IPS DF 19.7 (cell line): ENCODE results near the gene MRTFB.

Experiments
- DNase-seq: peaks from one replicate; pipeline ENCODE4 v3.0.0-alpha.2; 2013; ENCODE audit warnings: low read depth, low spot score

MRTFB gene

DNA sequence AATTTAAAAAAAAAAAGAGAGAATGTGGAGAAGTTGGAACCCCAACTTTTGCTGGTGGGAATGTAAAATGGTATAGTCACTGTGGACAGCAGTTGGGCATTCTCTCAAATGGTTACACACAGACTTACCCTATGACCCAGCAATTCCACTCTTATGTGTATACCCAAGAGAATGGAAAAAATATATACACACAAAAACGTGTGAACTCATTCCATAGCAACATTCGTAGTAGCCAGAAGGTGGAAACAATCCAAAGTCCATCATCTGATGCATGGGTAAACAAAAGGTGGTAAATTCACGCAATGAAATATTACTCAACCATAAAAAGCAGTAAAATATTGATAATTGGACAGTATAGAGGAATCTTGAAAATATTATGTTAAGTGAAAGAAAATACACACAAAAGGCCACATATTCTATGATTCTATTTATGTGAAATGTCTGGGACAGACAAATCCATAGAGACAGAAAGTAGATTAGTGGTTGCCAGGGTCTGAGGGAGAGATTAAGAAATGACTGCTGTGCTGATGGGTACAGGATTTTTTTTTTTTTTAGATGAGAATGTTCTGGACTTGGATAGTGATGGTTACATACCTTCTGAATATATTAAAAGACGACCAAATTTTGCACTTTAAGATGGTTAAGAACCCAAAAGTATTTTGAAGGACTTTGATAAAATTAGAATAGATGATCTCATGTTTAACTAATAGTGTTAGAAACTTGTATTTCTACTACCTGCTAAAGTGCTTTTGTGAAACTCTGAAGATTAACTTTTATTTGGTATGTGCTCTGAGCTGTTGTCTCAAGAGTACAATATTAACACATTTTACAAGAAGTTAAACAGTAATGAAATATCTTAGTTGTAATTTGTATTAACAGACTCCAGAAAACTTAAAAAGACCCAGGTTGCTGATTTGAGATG, 60.9 kb downstream of the MRTFB start:
- DNase-seq, result no peak

DNA sequence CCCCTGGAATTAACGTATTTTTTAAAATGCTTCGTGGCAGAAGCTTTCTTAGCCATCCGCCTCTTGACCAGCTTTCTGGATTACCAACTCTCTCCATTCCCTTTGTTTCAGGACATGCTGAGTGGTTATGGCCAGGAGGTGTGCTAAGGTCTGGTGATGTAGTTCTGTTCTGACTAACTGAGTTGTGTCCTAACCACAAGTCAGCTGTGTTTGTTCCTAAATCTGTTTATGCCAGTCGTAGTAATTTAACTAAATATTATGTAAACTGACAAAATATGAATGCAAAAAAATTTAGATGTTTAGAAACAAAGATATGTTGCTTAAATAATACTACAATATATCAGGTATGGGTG, 61.6 kb downstream of the MRTFB start:
- no peak for DNase-seq

DNA sequence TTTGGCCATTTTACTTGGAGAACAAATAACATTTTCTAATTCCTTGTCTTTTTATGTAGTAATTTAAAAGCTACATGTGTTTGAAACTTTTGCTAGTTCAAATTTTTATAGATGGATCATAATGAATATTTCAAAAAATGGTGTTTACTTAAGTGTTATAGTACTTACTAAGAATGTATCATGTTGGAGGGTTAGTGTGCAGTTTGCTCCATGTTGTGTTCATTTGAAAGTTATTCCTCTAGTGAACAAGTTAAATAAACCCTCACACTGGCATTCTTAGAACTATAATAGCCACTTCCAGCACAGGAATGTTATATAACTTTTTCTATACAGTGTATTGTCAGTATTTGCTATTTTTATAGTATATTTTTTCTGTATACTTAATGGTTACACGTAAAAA, 62.8 kb downstream of the MRTFB start:
- DNase-seq, result no peak

DNA sequence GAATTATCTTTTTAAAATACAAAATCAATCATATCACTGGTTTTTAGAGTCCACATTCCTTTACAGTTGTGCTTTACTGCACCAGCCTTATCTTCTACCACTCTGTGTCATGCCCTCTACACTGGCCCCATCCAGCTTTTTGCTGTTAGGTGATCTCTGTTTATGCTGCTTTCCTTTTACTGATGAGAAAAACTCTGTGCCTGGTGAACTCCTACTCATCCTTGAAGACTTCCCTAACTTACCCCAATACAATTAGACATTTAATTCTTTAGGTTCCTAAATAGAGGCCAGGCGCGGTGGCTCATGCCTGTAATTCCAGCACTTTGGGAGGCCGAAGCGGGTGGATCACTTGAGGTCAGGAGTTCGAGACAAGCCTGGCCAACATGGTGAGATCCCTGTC, 64.6 kb downstream of the MRTFB start:
- no peak for DNase-seq

DNA sequence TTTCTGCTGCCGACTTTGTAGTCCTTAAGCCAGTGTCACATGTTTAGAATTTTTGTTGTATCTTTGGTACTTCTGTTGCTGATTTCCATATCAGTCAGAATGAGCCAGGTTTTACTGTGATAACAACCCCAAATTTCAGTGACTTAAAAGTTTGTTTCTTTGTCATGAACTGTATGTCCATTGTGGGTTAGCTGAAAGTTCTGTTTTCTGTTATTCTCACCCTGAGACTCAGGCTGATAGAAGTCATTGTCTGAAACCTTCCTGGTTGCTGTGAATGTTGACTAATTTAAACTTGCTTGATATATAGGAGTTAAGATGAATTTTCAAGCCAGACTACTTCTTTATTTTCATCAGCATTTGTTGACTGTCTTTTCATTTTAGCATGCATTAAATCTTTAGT, 68.8 kb downstream of the MRTFB start:
- no peak for DNase-seq

DNA sequence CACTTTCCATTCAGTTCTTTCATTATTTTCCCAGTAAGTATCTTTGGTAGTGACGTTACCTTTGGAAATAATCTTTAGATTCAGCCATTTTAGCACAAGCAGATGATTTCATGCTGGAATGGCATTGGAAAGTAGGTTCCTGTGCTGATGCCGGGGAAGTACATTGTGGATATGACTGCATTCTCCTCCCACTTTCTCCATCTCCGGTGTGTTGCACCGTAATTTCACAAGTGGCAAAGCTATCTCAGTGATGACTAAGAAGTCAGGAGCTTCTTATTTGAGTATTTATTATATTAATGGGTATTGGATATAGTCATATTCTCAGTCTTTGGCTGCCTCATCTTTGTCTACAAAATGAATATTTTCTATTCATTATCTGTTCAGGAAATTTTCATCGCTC, 69.8 kb downstream of the MRTFB start:
- no peak for DNase-seq

DNA sequence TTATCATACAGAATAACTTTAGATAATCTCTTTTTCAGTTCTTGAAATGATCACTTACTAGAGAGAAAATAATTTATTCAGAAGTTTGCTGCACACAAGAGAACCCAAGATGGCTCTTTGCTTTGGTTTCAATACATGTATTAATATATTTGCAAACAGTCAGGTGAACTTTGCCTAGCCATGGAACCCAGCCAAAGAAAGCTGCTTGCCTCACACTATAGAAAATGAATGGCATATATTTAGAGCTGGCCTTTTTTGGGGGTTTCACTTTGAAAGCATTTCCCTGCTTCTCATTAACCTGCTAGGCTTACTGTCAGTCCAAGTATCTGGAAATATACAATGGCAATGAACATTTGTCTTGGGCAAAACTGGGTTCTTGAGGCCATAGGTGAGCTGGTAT, 75.3 kb downstream of the MRTFB start:
- no peak for DNase-seq

DNA sequence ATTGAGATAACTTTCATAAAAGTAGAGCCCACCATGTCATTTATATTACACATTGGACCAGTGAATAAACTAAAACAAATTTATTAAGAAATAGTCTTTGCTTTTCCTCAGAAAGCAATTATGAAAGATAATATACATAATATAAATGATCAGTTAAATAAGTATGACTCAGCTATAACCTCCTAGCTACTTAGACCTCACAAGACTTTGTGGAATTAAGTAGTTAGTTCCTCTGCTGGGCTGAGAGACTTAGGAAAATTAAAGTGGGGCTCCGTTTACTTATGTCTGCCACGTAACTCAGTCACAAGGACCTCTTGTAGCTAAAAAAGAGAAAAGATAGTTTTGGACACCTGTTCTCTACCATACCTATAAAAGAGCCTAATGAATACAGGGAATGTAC, 76.9 kb downstream of the MRTFB start:
- no peak for DNase-seq

DNA sequence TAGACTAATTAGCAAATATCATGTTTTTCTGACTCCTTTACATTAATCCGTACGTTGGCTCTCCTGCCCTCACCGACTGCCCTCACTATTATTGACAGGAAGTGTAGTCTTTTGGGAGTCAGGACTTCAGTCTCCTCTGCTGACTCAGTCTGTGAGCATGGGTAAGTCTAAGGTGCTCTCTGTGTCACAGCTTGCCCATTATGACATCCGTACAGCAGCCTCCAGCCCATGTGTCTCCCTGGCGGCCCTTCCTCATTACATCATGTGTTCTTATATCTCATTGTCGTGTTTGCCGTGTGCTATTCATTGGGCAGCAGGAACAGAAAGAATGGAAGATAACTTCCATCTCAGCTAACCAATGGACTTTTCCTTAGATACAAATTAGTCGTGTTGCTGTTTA, 77.5 kb downstream of the MRTFB start:
- no peak for DNase-seq

DNA sequence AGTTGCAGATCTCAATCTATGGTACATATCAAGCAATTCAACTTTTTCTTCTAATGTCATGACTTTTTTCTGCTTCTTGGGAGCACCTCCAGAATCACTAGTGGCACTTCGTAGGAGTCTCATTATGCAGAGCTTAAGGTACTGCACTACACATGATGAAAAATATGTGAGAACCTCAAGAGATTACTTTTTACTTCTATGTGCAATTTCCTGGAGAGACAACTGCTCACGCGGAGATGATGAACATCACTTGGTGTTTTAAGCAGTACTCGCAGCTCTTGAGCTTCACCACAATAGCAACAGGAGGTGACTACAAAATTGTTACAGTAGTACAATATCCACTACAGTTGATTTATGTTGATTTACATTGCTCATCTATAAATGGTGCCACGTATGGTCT, 79.7 kb downstream of the MRTFB start:
- no peak for DNase-seq

DNA sequence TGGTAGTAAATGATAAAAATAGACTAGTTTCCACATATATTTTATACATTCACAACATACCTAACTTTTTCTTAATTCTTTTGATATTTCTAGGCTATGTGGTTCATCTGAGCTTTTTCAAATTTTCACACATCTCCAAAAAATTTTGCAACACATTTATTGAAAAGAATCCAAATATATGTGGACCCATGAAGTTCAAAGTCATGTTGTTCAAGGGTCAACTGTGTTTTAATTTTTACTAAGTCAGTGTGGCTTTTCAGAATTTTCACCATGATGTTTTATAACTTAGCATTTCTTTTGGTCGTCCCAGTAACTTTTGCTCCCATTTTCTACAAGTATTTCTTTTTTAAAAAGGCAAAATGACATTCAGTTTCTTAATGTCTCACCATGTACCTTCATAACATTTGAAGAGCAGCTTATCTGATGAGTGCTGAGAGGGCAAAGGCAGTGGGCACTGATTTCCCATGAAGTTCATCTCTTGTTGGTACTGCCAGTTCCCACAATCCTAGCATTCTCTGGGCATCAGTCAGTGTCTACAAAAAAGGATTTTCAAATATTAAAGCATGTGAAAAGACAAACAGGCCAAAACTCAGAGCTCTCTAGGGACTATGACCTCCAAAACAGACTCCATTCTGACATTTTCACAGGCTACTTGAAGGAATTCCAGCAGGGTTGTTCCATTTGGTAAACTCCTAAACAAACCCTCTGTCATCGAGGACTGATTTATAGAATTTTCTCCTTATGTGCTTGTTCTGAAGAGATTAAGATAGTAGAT, 80.3 kb downstream of the MRTFB start:
- DNase-seq, result no peak

DNA sequence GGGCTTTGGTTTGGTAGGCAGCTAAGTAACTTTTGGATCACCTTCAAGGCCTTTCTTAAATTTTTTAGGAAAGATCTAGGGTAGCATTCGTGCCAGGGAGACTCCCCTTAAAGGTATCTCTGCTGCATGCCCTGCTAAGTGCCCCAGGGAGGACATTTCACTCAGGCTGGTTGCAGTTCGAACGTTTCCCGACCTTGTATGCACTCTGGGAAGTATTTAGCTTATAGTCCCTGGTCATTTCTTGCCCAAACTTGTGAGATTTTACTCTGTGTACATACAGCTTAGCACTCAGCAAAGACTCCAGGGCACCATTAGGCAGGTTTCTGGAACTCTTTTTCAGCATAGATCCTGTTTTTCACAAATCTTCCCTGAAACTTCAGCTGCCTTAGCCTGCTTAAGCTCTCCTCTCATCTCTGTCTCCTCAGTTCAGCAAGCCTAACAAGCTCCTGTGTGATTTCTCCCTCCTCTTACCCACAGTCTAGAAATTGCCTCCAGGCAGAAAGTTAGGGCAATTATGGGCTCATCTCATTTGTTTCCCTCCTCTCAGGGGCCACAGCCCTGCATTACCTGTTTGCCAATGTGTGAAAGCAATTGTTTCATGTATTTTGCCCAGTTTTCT, 84.6 kb downstream of the MRTFB start:
- no peak for DNase-seq

DNA sequence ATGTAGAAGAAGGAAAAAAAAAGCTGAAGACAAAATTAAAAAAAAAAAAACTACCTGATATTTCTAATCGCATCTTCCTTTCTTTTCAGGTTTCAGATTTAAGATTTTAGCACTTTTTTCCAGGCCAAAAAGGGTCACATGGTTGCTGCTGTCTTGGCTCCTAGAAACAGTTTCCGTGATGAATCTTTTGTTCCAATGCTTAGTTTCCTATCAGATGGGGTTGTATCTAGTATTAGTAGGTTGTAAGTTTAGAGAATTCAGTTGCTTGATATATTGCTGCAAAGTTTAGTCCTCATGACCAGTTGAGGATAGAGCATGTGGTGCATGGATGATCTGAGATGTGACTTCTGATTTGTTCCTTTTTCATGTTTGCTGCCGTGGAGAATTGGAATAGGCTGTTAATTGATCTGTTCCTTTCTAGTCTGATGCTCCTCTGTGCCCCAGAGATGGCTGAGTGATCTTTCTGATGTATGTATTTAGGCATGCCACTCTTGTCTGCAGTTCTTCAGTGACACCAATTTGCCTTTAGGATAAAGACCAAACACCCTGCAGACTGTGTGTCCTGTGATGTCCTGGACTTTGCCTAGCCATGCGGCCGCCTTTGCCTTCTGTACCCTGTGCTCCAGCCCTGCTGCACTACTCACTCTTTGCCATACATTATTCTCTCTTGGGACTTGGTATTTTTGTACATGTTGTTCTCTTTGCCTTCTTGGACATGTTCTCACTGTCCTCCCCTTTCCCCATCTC, 94.0 kb downstream of the MRTFB start:
- no peak for DNase-seq

DNA sequence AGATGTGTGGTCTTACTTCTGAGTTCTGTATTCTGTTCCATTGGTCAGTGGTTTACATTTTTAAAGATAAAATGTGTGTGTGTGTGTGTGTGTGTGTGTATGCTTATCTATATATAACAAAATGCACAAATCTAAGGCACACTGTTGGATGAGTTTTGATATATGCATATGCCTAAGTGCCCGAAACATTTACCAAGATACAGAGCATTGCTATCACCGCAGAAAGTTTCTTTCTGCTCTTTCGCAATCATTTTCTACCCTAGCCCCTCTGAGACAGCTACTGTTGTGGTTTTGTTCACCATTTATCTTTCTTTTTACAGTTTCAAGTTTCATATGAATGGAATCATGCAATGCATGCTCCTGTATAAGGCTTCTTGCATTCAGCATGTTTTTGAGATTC, 97.0 kb downstream of the MRTFB start:
- no peak for DNase-seq

DNA sequence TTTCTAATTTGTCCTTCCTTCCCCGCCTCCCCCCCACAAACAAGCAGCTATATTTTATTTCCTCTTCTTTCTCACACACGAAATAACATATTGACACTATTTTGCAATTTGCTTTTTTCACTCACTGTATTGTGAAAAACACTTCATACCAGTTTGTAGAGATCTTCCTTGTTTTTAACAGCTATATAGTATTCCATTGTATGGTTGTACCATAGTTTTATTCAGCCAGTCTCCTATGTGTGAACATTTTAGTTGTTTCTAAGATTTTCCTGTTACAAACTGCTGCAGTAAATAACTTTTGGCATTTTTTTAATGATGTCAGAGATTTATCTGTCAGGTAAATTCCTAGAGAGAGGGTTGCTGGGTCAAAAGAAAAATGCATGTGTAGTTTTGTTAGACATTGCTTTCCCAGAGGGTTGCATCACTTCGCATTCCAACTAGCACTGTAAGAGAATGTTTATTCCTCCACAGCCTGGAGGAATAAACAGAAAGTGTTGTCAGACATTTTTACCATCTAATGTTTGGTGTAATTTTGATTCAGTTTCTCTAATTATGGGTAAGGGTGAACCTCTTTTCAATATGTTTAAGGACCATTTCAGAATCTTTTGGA, 101.2 kb downstream of the MRTFB start:
- DNase-seq, result no peak

DNA sequence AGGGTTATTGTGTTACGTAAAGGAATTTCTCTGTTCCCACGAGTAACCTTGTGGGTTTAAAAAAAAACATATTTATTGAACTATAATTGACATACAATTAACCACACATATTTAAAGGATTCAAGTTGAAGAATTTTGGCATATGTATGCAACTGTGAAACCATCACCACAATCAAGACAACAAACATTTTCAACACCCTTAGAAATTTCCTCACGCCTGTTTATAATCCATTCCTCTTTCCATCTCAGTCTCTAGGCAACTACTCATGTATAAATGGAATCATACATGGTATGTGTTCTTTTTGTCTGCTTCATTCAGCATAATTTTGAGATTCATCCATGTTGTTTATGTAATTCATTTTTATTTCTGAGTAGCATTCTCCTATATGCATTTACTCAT, 104.0 kb downstream of the MRTFB start:
- DNase-seq, result no peak

DNA sequence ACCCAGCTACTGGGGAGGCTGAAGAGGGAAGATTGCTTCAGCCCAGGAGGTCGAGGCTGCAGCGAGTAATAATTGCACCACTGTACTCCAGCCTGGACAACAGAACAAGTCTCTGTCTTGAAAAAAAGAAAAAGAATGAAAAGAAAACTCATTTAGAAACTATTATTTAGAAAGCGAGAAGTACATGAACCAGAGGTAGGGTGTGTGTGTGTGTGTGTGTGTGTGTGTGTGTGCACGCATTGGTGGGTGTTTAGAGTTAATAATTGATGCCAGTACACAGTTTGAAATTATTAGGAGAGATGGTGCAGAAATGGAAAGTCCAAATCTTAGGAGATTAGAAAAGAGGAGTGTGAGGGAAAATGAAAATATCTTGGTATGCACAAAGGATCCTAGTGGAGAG, 106.6 kb downstream of the MRTFB start:
- DNase-seq, result no peak

DNA sequence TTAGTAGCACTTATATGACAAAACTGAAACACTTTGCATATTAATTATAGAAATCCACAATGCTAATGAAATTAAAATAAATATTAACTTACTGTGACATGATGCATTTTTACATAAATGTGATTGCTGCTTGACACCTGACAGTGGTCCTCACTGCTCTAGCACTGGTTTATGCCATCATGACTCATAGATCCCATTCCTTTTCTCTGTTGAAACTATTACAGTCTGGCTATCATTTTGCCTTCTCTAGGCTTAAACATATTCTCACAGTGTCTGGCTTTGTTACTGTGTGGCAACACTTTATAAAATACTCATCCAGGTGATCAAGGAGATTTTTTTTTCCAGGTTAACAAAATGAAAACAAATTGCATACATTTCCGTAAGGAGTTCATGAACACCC, 108.0 kb downstream of the MRTFB start:
- no peak for DNase-seq

DNA sequence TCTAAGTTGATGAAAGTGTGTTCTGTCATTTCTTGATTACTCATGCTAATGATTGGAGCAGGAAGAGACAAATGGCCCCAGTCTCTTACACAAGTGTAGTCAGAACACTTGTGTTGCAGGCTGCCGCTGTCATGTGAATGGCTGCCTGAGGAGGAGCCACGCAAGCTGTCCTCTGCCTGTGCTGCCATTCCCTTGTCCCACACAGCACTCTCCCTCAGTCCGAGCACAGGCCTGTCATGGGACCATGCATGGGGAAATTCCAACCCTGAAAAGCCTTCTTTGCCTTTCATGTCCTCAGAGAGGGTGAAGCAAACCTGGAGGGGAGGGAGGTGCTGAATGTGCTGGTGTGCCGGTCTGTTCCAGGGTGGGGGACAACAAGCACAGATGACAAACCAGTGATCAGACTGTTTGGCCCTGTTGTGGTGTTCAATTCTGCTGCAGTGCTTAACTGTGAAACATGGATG, 109.4 kb downstream of the MRTFB start:
- DNase-seq, result no peak

DNA sequence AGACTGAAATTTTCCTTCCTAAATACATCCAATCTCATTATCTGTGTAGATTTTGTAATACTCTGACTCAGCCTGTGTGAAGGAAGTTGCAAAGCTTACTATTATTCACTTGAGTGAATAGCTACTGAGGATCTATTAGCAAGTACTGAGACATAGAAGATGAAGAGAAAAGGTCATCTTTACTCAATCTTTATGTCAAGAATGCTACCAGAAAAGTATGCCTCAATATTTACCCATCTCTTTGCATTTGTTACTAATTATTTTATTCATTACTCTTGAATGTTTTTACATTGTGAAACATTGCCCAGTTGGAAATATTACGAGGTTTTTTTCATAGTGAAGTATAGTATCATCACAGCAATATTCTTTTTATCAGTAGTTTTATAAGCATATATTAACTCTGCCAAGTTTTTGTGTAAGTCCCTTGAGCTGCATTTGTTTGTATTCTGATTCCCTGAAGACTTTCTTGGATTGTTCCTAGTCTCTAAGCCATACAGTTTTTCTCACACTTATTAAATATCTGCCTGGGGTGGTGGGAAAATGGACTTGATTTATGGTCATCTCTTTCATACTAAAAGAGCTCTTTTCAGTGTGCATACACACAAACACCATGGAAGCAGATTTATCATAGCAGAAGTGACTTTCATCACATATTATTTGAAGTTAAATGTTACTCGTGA, 110.4 kb downstream of the MRTFB start:
- DNase-seq, result no peak

DNA sequence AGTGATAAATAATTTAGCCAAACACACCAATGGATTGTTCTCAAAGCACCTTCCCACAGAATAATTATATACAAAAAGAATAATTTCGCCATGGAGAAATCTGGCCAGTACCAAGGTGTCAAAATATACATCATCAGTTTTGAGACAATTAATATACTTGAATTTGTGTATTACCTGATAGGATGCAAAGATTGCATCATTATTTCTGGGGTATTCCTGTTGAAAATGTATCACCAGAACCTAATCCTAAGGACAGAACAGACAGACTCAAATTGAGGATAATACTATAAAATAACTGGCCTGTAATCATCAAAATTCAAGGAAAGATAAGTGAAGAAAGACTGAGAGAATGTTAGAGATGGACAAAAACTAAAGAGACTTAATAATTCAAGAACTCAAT, 111.9 kb downstream of the MRTFB start:
- no peak for DNase-seq
